HG03139 (cell line): ENCODE results near the gene PIK3CG.
"Not testable (repeated sequence)": the region's sequence is repeated elsewhere in the genome, so short reads cannot be mapped to it uniquely, and the experiment has no call there.

ENCODE experiments used
- ATAC-seq: cut with Tn5 transposase; IDR thresholded peaks from one replicate; pipeline ENCODE4 v1.9.1; 2021; ENCODE audit not compliant: unreplicated experiment

The PIK3CG gene

DNA sequence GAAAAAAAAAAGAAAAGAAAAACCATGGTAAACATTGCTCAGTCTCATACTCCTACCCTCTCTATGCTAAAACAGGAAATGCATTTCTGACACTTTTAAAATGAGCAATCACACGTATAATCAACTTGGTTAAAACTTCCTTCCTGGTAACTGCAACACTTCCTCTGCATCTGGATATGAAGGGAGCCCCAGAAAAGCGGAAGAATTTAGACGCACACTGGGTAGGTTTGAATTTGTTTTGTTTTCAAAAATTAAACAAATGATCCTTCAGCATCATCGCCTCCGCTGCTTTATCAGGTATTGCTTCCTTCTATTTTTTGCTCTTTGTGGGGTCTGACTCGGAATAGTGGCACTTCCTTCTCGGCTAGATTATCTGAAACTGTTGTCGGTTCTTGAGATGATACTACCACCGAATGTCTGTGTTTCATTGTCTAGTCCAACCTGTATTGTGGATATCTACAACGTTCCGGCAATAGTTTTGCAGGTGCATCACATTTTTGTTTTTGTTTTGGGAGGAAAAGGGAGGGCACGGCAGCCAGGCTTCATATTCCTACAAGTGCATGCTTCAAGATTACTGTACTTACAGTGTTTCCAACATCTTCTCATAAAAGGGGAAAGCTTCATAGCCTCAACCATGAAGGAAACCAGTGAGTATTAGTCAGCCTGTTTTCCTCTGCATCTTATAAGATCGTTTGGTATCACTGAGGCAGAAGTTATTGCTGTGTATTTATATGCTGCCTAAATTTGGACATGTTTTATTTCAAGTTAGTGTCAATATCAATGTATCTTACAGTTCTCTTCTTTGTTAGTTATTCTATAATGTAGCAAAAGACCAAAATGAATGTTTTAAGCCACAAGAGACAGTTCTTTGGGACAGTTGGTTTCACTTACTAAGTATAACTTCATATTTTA lies at the start of gene PIK3CG:
PIK3CG (plus strand) TSS at position 153 of the 912 bp plus-strand sequence. CDS start 2,280 bp downstream, outside the sequence.
- ATAC-seq, result peak; percentile 64

GRCh38 chr7:106817098-106817497 lies 48.0 kb upstream of the PIK3CG start:
- no peak for ATAC-seq

DNA sequence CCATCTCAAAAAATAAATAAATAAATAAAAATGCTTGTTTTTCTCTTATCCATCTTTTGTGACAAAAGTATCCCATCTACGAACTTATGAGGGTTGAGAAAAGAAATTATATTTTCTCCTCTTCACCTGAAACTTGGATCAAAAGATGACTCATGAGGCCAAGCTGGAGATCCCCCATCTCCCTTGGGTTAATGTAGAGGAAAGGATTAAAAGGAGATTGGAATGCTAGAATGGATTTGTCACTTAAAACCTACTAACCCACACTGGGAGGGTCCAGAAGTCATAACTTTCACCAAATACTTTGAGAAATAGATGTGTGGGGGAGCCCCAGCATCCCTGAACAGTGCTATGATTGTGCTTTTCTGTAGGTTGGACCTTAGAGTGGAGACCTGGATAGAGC lies 46.3 kb upstream of the PIK3CG start:
- ATAC-seq, result no peak

GRCh38 chr7:106819546-106819945 lies 45.5 kb upstream of the PIK3CG start:
- no peak for ATAC-seq

GRCh38 chr7:106820321-106821217 lies 44.5 kb upstream of the PIK3CG start:
- ATAC-seq, result no peak

- ATAC-seq, result no peak
Measured at GRCh38 chr7:106823631-106824030, 41.5 kb upstream of the PIK3CG start.

DNA sequence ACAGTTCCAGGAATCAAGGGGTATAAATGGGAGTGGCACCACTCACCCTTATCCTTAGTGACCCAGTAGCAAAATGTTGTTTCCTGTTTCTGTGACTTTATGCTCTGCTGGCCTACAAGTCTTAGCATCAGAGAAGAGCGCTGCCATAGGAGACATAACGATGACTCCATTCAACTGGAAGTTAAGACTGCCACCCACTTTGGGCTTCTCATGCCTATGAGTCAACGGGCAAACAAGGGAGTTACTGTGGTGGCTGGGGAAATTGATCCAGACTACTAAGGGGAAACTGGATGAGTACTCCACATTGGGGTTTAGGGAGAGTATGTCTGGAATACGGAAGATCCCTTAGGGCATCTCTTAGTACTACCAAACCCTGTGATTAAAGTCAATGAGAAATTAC lies 40.6 kb upstream of the PIK3CG start:
- no peak for ATAC-seq

DNA sequence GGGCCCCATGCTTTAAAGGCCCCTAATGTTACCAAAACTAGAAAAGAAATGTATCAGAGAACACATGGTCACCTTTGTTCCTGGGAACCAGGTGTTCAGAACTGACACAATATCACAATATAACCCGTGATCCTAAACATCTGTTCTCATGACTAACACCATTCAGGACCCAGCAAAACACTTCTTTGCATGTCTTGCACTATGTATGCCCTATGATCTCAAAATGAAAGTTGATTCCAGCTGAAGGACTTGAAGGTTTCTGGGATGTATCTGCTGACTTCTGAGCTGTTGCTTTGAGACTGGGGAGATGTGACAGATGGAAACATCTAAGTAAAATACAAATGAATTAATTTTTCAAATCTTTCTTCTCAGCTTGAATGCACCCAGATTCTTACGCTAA lies 37.5 kb upstream of the PIK3CG start:
- ATAC-seq, result no peak

- no peak for ATAC-seq
Measured at GRCh38 chr7:106829496-106829895, 35.6 kb upstream of the PIK3CG start.

DNA sequence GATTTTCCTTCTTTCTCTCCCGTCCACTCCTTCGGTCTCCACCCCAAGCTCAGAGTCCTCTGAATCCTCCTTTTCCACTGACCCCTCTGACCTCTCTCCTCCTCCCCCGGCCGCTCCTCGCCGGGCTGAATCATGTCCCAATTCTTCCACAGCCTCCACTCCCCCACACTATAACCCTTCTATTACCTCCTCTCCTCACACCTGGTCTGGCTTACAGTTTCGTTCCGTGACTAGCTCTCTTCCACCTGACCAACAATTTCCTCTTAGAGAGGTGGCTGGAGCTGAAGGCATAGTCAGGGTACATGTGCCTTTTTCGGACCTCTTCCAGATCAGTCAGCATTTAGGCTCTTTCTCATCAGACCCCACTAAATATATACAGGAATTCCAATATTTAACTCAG lies 34.2 kb upstream of the PIK3CG start:
- not testable (repeated sequence) for ATAC-seq

DNA sequence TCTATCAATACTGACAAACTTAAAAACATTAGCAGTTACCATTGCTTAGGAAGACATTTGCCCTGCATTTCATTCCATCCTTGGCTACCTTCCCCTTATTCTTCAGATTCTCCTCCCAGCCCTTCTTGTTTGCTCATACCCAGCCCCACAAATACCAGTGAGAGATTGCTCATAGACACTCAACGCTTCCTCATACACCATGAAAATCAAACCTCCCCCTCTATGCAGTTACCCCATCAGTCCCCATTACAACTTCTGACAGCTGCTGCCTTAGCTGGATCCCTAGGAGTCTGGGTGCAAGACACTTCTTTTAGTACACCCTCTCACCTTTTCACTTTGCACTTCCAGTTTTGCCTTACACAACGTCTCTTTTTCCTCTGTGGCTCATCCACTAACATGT lies 28.3 kb upstream of the PIK3CG start:
- ATAC-seq, result no peak

DNA sequence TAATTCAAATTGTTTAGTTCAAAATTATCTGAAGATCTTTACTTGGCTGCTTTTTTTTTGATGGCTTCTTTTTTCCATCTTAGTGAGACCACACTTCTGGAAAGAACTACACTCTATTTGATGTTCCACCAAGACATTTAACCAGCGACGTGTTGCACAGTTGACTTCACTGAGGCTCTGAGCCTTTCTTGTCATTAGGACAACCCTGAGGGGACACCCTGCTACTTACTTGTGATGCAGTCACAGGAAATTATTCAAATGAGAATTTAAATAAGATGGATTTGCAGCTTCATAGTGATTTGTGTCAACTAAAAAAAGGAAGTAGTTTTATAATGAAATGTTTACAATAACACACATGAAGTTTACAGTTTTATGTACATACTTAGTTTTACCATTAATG lies 25.6 kb upstream of the PIK3CG start:
- no peak for ATAC-seq

DNA sequence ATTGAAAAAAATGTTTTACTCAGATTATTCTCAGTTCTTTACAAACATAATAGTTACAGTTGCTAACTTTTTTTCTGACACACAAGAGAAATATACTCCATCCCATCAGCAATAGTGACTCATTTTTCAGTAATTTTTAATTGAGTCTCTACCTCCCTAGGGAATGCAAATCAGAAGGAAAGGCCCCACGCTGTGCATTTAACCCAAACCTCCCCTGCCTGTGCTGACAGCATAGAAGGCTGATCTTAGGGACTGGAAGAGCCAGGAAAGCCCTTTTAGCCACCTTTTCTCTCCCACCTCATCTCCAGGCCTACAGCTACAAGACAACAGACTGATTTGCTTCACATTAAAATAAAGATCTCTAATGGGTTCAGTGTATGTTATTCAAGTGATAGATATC lies 24.7 kb upstream of the PIK3CG start:
- no peak for ATAC-seq

GRCh38 chr7:106841896-106842390 lies 23.1 kb upstream of the PIK3CG start:
- no peak for ATAC-seq

- no peak for ATAC-seq
Measured at GRCh38 chr7:106844279-106844997, 20.6 kb upstream of the PIK3CG start.

DNA sequence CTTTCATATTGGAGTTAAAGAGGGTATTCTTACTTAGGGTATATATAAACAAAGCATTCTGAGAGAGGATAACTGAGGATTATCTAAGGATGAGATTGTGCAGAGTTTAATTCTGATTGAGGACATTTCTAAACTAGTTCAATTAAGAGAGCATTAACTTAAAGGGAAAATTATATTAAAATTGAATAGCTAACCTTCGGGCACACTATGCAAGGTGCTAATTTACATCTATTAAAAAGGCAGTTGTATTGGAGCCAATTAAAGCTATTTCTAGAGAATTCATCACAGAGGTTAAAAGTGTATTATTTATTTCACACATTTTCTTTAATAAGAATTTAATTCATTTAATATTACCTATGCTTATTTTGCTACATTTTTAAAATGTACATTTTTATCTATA lies 17.0 kb upstream of the PIK3CG start:
- ATAC-seq, result no peak

GRCh38 chr7:106848851-106849442 lies 16.1 kb upstream of the PIK3CG start:
- no peak for ATAC-seq

DNA sequence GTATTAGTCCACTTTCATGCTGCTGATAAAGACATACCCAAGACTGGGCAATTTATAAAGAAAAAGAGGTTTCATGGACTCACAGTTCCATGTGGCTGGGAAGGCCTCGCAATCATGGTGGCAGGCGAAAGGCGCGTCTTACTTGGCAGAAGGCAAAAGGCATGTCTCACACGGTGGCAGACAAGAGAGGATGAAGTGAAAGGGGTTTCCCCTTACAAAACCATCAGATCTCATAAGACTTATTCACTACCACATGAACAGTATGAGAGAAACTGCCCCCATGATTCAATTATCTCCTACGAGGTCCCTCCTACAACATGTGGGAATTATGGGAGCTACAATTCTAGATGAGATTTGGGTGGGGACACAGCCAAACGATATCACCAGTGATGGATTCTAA lies 13.4 kb upstream of the PIK3CG start:
- not testable (repeated sequence) for ATAC-seq

DNA sequence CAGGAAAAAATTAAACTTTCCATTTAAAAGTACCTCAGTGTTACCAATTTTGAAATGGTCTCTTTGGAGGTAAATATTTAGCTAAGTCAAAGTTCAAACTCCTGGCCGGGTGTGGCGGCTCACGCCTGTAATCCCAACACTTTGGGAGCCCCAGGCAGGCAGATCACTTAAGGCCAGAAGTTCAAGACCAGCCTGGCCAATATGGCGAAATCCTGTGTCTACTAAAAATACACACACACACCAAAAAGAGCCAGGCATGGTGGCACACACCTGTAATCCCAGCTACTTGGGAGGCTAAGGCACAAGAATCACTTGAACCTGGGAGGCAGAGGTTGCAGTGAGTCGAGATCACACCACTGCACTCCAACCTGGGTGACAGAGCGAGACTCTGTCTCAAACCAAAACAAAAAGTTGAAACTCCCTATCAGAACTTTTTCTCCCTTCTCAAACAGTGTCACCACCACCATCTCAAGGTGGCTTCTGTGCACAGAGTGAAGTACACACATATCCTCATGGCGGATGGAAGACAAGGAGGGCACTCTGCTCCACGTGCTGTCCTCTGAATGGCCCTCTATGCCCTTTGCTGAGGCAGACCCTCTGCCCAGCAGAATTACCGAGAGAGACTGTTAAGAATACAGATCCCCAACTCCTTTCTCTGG lies 11.7 kb upstream of the PIK3CG start:
- no peak for ATAC-seq

DNA sequence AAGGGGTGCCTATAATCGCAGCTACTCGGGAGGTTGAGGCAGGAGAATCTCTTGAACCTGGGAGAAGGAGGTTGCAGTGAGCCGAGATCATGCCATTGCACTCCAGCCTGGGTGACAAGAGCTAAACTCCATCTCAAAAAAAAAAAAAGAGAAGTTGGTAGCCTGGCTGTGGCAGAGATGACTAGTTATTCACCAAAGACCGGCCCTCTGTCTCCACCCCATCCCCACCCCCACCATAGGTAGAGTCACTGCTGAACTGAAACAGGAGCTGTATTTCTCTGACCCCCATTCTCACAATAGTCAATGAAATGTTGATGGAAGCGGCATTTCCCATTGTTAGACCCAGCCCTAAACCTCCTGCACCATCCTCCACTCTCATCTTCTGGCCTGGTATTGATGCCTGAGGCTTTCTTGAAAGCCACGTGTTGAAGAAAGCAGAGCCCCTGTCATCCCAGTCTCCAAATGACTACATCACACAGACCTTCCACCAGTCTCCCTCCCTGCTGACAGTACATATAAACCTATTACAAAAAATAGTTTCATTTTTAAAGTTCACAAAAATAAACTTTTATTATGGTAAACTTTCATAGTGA lies 9.4 kb upstream of the PIK3CG start:
- ATAC-seq, result no peak
